Measurements from ENCODE around the gene PIERCE2.
"Not testable (repeated sequence)": the region's sequence is repeated elsewhere in the genome, so short reads cannot be mapped to it uniquely, and the experiment has no call there.

PIERCE2 gene

GRCh38 chr15:55408012-55408928, at the start of gene PIERCE2, which contains the start of gene CCPG1:
Gene PIERCE2 (plus strand): TSS chr15:55408495. CDS start chr15:55408769, 274 bp downstream.
Gene CCPG1 (minus strand): TSS chr15:55408359. CDS start chr15:55389424, 18,935 bp downstream.
- peak; percentile 30 for DNase-seq

GRCh38 chr15:55360256-55360655, 48.0 kb upstream of the PIERCE2 start:
- DNase-seq = no peak

GRCh38 chr15:55361048-55361447, 47.2 kb upstream of the PIERCE2 start:
- DNase-seq = no peak

GRCh38 chr15:55362641-55363040, 45.7 kb upstream of the PIERCE2 start:
- no peak for DNase-seq

GRCh38 chr15:55366981-55367380, 41.3 kb upstream of the PIERCE2 start:
- no peak for DNase-seq

- no peak for DNase-seq
These were observed 35.4 kb upstream of the PIERCE2 start for GRCh38 chr15:55372701-55373440.

- no peak for DNase-seq
These were observed 29.2 kb upstream of the PIERCE2 start for GRCh38 chr15:55379095-55379494.

GRCh38 chr15:55381595-55381994, 26.7 kb upstream of the PIERCE2 start:
- no peak for DNase-seq

GRCh38 chr15:55383687-55384086, 24.6 kb upstream of the PIERCE2 start:
- no peak for DNase-seq

- DNase-seq = no peak
These were observed 21.3 kb upstream of the PIERCE2 start for GRCh38 chr15:55387027-55387426.

- DNase-seq = no peak
These were observed 19.1 kb upstream of the PIERCE2 start for GRCh38 chr15:55389264-55389607.

- no peak for DNase-seq
These were observed 13.6 kb upstream of the PIERCE2 start for GRCh38 chr15:55394694-55395093.

- no peak for DNase-seq
These were observed 10.1 kb upstream of the PIERCE2 start for GRCh38 chr15:55398243-55398642.

GRCh38 chr15:55400050-55400449, 8.2 kb upstream of the PIERCE2 start:
- not testable (repeated sequence) for DNase-seq

GRCh38 chr15:55401786-55402246, 6.5 kb upstream of the PIERCE2 start:
- no peak for DNase-seq

- no peak for DNase-seq
These were observed 5.6 kb upstream of the PIERCE2 start for GRCh38 chr15:55402707-55403106.

GRCh38 chr15:55403531-55403930, 4.8 kb upstream of the PIERCE2 start:
- no peak for DNase-seq

- DNase-seq = no peak
These were observed 740 bp upstream of the PIERCE2 start for GRCh38 chr15:55407498-55408011.

- DNase-seq = not testable (repeated sequence)
These were observed 681 bp downstream of the PIERCE2 start for GRCh38 chr15:55408976-55409375.

- not testable (repeated sequence) for DNase-seq
These were observed 9.4 kb downstream of the PIERCE2 start for GRCh38 chr15:55417678-55418077.

- no peak for DNase-seq
These were observed 12.0 kb downstream of the PIERCE2 start for GRCh38 chr15:55420171-55420866.

- no peak for DNase-seq
These were observed 13.8 kb downstream of the PIERCE2 start for GRCh38 chr15:55422089-55422488.

Measured in cortex of kidney (tissue), 1 donor.